HG03159 (cell line): ENCODE results near the gene LRRN1.

Source experiments
- ATAC-seq: cut with Tn5 transposase; IDR thresholded peaks from one replicate; pipeline ENCODE4 v1.9.1; 2021; ENCODE audit warnings: mild to moderate bottlenecking, moderate library complexity; ENCODE audit not compliant: unreplicated experiment

The LRRN1 gene

GRCh38 chr3:3893590-3893989 lies 94.4 kb downstream of the LRRN1 start:
- no peak for ATAC-seq
